OCI-M2 (cell line): ENCODE results near the gene PTPRG.

Experiments
- DNase-seq: peaks from one replicate; lab custom pipeline; 2025; ENCODE audit not compliant: unreplicated experiment; lab: John Stamatoyannopoulos, UW

PTPRG gene

GRCh38 chr3:61788623-61789507, 227.5 kb downstream of the PTPRG start:
- no peak for DNase-seq

- DNase-seq, result no peak
Measured at GRCh38 chr3:61789861-61790260, 228.5 kb downstream of the PTPRG start.

- no peak for DNase-seq
Measured at GRCh38 chr3:61790411-61790810, 229.0 kb downstream of the PTPRG start.

GRCh38 chr3:61793056-61793455, 231.7 kb downstream of the PTPRG start:
- DNase-seq, result no peak

GRCh38 chr3:61793521-61793920, 232.2 kb downstream of the PTPRG start:
- no peak for DNase-seq

GRCh38 chr3:61794341-61794740, 233.0 kb downstream of the PTPRG start:
- DNase-seq, result no peak

- no peak for DNase-seq
Measured at GRCh38 chr3:61794961-61795360, 233.6 kb downstream of the PTPRG start.

GRCh38 chr3:61796088-61796680, 234.8 kb downstream of the PTPRG start:
- DNase-seq, result no peak

- DNase-seq, result no peak
Measured at GRCh38 chr3:61796911-61797310, 235.5 kb downstream of the PTPRG start.

- DNase-seq, result no peak
Measured at GRCh38 chr3:61802772-61803171, 241.4 kb downstream of the PTPRG start.

GRCh38 chr3:61803983-61804382, 242.6 kb downstream of the PTPRG start:
- DNase-seq, result no peak

- DNase-seq, result no peak
Measured at GRCh38 chr3:61804782-61805181, 243.4 kb downstream of the PTPRG start.

- DNase-seq, result no peak
Measured at GRCh38 chr3:61805510-61806080, 244.2 kb downstream of the PTPRG start.

- no peak for DNase-seq
Measured at GRCh38 chr3:61806810-61807209, 245.4 kb downstream of the PTPRG start.

- DNase-seq, result no peak
Measured at GRCh38 chr3:61807865-61808276, 246.5 kb downstream of the PTPRG start.

GRCh38 chr3:61808526-61808925, 247.2 kb downstream of the PTPRG start:
- no peak for DNase-seq

- no peak for DNase-seq
Measured at GRCh38 chr3:61808999-61809398, 247.6 kb downstream of the PTPRG start.

- no peak for DNase-seq
Measured at GRCh38 chr3:61809879-61810278, 248.5 kb downstream of the PTPRG start.

GRCh38 chr3:61810953-61811497, 249.7 kb downstream of the PTPRG start:
- DNase-seq, result no peak

GRCh38 chr3:61811652-61812051, 250.3 kb downstream of the PTPRG start:
- no peak for DNase-seq

- no peak for DNase-seq
Measured at GRCh38 chr3:61812085-61812484, 250.7 kb downstream of the PTPRG start.

- DNase-seq, result no peak
Measured at GRCh38 chr3:61812517-61812916, 251.1 kb downstream of the PTPRG start.
